PC-3 (cell line): ENCODE measurements around the gene NXPE3. TPM values are rescaled to one million over a fixed set of nuclear protein-coding genes. Genes with fewer than 3 reads are reported as not detected.

Experiments used
- ATAC-seq: fragments of 200-7000 bp; cut with Tn5 transposase; 2 replicates; pipeline ENCODE4 v1.9.1; 2020; ENCODE audit warnings: mild to moderate bottlenecking, moderate library complexity
- BruUV-seq: library from RNA; stranded (reverse); fragments of 400-500 nt; replicated peaks from 2 replicates; lab custom pipeline; 2021; lab: Mats Ljungman, UMichigan
- CTCF ChIA-PET: fragments of 300-600 bp; sonication (Branson Sonifier 250); formaldehyde crosslinking; loops from one replicate; lab custom pipeline; 2022; ENCODE audit warnings: antibody characterized with exemption; lab: Charles Lee
- POLR2A ChIA-PET: fragments of 300-600 bp; sonication (Branson Sonifier 250); formaldehyde crosslinking; loops from one replicate; lab custom pipeline; 2022; ENCODE audit warnings: antibody characterized with exemption; ENCODE audit not compliant: unreplicated experiment; lab: Charles Lee
- DNase-seq: peaks from one replicate; pipeline ENCODE4 v3.0.0-alpha.2; 2015
- H2AFZ ChIP-seq: fragments of 300-600 bp; sonication (generic); 2 replicates; pipeline ENCODE4 v1.6.0; 2016; ENCODE audit warnings: antibody characterized with exemption, low read length
- H3F3A ChIP-seq: fragments of 300-600 bp; sonication (generic); one replicate; pipeline ENCODE4 v1.6.0; 2017; ENCODE audit warnings: antibody characterized with exemption, low read length, control low read depth, mild to moderate bottlenecking; ENCODE audit not compliant: unreplicated experiment
- H3K27ac ChIP-seq: fragments of 300-600 bp; sonication (generic); 2 replicates; pipeline ENCODE4 v1.5.1; 2016; ENCODE audit warnings: mild to moderate bottlenecking, low read length
- H3K27me3 ChIP-seq: fragments of 300-600 bp; sonication (generic); 2 replicates; pipeline ENCODE4 v1.6.1; 2016; ENCODE audit warnings: low read length, mixed read lengths
- H3K36me3 ChIP-seq: fragments of 300-600 bp; sonication (generic); 2 replicates; pipeline ENCODE4 v1.6.1; 2016; ENCODE audit warnings: low read depth, mixed run types, low read length, mixed read lengths
- H3K4me1 ChIP-seq: fragments of 300-600 bp; sonication (generic); 2 replicates; pipeline ENCODE4 v1.5.1; 2016; ENCODE audit warnings: low read length; ENCODE audit not compliant: insufficient read depth
- H3K4me2 ChIP-seq: fragments of 300-600 bp; sonication (generic); 2 replicates; pipeline ENCODE4 v1.6.0; 2016; ENCODE audit warnings: low read length
- H3K4me3 ChIP-seq: fragments of 300-600 bp; sonication (generic); 2 replicates; pipeline ENCODE4 v1.5.1; 2016; ENCODE audit warnings: mild to moderate bottlenecking, low read length, mixed read lengths
- H3K79me2 ChIP-seq: fragments of 300-600 bp; sonication (generic); 2 replicates; pipeline ENCODE4 v1.6.1; 2017; ENCODE audit warnings: low read length, mixed read lengths
- H3K9ac ChIP-seq: fragments of 300-600 bp; sonication (generic); 2 replicates; pipeline ENCODE4 v1.6.0; 2016; ENCODE audit warnings: mild to moderate bottlenecking, low read length
- H3K9me2 ChIP-seq: fragments of 300-600 bp; sonication (generic); replicated peaks from 2 replicates; pipeline ENCODE4 v1.6.1; 2016; ENCODE audit warnings: mixed run types, low read length, mixed read lengths
- H3K9me3 ChIP-seq: fragments of 300-600 bp; sonication (generic); 2 replicates; pipeline ENCODE4 v1.6.1; 2016; ENCODE audit warnings: low read length, mixed read lengths
- H4K20me1 ChIP-seq: fragments of 300-600 bp; sonication (generic); 2 replicates; pipeline ENCODE4 v1.6.1; 2016; ENCODE audit warnings: low read length, mixed read lengths
- EZH2 ChIP-seq: fragments of 300-600 bp; sonication (generic); IDR thresholded peaks from one replicate; pipeline ENCODE4 v1.6.1; 2017; ENCODE audit warnings: antibody characterized with exemption, mild to moderate bottlenecking, low read length; ENCODE audit not compliant: unreplicated experiment
- EZH2phosphoT487 ChIP-seq: fragments of 300-600 bp; sonication (generic); IDR thresholded peaks from 2 replicates; pipeline ENCODE4 v1.6.1; 2018; ENCODE audit warnings: mild to moderate bottlenecking, antibody characterized with exemption, low read length, borderline replicate concordance
- intact Hi-C: fragments of 100-400 bp; cut with micrococcal nuclease; formaldehyde crosslinking; loops from 2 replicates; pipeline ENCODE4 v1.9.0; 2023
- total RNA-seq: library from RNA; depleted of rRNA; stranded (reverse); fragments of >200 nt; gene quantifications from 2 replicates; pipeline ENCODE4 v1.2.3, GENCODE V29; 2014
- TF ChIP-seq, protein P1 (sequence below): fragments of 300-600 bp; sonication (generic); conservative IDR thresholded peaks from 2 replicates; pipeline ENCODE4 v1.5.1; 2017; ENCODE audit warnings: antibody characterized with exemption, low read depth, mild to moderate bottlenecking, low read length

Gene NXPE3
- total RNA-seq, 1 experiment from 2014 or later, result 12.6 TPM

DNA sequence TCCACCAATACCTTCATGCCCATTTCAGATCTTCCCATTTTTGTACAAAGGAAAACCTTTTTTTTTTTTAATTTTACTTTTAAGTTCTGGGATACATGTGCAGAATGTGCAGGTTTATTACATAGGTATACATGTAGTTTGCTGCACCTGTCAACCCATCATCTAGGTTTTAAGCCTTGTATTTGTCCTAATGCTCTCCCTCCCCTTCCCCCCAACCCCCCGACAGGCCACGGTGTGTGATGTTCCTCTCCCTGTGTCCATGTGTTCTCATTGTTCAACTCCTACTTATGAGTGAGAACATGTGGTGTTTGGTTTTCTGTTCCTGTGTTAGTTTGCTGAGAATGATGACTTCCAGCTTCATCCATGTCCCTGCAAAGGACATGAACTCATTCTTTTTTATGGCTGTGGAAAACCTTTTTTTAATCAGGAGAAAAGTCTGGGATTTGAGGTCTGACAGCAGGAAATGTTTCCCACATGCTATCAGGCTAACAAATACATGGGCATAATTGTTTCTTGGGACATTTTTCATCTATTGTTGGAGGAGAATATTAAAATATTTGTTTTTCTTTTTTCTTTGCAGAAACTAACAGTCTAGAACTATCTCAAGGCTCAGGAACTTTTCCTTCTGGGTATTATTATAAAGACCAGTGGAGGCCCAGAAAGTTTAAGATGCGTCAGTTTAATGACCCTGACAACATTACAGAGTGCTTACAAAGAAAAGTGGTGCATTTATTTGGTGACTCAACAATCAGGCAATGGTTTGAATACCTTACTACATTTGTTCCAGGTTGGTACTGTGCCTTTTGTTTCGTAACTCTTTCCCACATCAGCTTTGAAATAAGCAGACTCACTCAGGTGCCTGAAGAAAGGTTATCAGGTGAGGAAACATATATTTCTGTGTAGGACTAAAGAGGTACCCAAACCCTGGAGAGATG lies 37.5 kb downstream of the NXPE3 start:
- Histone ChIP-seq H4K20me1 (no peaks in the 10 kb centered on the region), H3K27ac (peak overlapping the region; percentile 69)

DNA sequence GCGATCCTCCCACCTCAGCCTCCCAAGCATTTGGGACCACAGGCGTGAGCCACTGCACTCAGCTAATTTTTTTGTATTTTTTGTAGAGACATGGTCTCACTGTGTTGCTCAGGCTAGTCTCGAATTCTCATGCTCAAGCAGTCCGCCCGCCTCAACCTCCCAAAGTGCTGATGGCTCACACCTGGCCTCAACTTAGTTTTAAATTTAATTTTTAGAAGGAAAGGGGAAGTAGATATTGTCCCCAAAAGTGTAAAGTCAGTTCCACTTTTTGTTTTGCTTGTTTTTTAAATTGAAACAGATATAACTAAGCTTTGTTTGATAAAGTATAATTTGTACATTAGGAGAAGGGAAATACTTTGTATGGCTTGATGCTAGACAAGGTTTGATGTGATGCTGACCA lies 39.0 kb downstream of the NXPE3 start:
- H3K9ac ChIP-seq, result no peak overlapping the region
- CTCF ChIA-PET, result no interaction called here
- no peaks in the 10 kb centered on the region for H3K9me3 ChIP-seq
- no peaks in the 10 kb centered on the region for H3F3A ChIP-seq
- H3K79me2 ChIP-seq, result no peaks in the 10 kb centered on the region
- ATAC-seq (no peak), DNase-seq (no peak)
- no peaks in the 10 kb centered on the region for H3K27me3 ChIP-seq
- H2AFZ ChIP-seq, result no peak overlapping the region
- no peak overlapping the region for H3K4me3 ChIP-seq
- H3K36me3 ChIP-seq, result no peaks in the 10 kb centered on the region; the same call in 1 of the 2 replicates
- no peak for TF ChIP-seq EZH2
- no peak for TF ChIP-seq EZH2phosphoT487
- TF ChIP-seq, protein P1, sequence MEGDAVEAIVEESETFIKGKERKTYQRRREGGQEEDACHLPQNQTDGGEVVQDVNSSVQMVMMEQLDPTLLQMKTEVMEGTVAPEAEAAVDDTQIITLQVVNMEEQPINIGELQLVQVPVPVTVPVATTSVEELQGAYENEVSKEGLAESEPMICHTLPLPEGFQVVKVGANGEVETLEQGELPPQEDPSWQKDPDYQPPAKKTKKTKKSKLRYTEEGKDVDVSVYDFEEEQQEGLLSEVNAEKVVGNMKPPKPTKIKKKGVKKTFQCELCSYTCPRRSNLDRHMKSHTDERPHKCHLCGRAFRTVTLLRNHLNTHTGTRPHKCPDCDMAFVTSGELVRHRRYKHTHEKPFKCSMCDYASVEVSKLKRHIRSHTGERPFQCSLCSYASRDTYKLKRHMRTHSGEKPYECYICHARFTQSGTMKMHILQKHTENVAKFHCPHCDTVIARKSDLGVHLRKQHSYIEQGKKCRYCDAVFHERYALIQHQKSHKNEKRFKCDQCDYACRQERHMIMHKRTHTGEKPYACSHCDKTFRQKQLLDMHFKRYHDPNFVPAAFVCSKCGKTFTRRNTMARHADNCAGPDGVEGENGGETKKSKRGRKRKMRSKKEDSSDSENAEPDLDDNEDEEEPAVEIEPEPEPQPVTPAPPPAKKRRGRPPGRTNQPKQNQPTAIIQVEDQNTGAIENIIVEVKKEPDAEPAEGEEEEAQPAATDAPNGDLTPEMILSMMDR, result no peak
- POLR2A ChIA-PET, result no interaction called here
- no peaks in the 10 kb centered on the region for H4K20me1 ChIP-seq
- no peak overlapping the region for H3K4me2 ChIP-seq
- BruUV-seq, result no TSS peak
- peaks cover 19% of the 10 kb centered on the region for H3K4me1 ChIP-seq
- no peak overlapping the region for H3K27ac ChIP-seq
- H3K9me2 ChIP-seq, result no peaks in the 10 kb centered on the region
- intact Hi-C loops, result loop anchor here (10.0 kb wide), 1 partner anchor 317 kb away; no protein-coding TSS in a partner anchor

More for the DNA sequence above, 37.5 kb downstream of the NXPE3 start:
- no peaks in the 10 kb centered on the region for H3K9me3 ChIP-seq
- no peaks in the 10 kb centered on the region for H3F3A ChIP-seq
- no peak overlapping the region for H2AFZ ChIP-seq
- no peaks in the 10 kb centered on the region; the same call in 1 of the 2 replicates for H3K36me3 ChIP-seq
- no TSS peak for BruUV-seq
- H3K4me3 ChIP-seq, result no peak overlapping the region
- peaks cover 19% of the 10 kb centered on the region for H3K4me1 ChIP-seq
- intact Hi-C loops, result loop anchor here (10.0 kb wide), 1 partner anchor 318 kb away; no protein-coding TSS in a partner anchor
- peak overlapping the region; percentile 20; the same call in 1 of the 2 replicates for H3K9ac ChIP-seq
- CTCF ChIA-PET, result no interaction called here
- TF ChIP-seq EZH2phosphoT487, result no peak
- no peak for TF ChIP-seq EZH2
- TF ChIP-seq, protein P1, result no peak
- POLR2A ChIA-PET, result no interaction called here
- no peaks in the 10 kb centered on the region for H3K27me3 ChIP-seq
- no peaks in the 10 kb centered on the region for H3K9me2 ChIP-seq
- H3K79me2 ChIP-seq, result no peaks in the 10 kb centered on the region
- DNase-seq (peak; percentile 76), ATAC-seq (peak; percentile 66)
- H3K4me2 ChIP-seq, result no peak overlapping the region
